ENCODE measurements around the gene SLC16A3. TPM values are rescaled to one million over a fixed set of nuclear protein-coding genes. Genes with fewer than 3 reads are reported as not detected.

The SLC16A3 gene
- total RNA-seq, 1 donor from 2014 or later = 162 TPM

DNA sequence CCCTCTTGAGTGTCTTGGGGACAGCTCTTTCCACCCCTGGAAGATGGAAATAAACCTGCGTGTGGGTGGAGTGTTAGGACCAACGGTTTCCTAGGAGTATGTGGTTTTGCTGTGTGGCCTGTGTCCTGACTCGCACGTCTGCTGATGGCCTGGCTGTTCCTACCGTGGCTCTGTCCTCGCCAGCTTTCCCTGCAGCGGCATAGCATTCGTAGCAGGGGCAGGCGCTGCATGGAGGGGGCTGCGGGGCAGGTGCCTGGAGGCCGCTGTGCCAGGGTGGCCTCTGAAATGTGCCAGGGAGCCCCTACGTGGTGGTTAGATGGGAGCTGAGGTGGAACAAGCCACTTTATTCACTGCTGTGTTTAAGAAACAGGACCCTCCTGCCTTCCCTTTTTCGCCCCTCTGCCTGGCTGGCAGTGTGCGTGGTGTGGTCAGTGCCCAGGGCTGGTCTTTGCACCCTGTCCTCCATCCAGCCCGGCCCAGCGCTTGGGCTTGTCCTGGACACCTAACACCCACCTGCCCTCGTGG is 10.6 kb downstream of the SLC16A3 start:
- Mint-ChIP-seq H3K36me3 (ENCODE audit: low read depth) (peaks cover 41% of the 10 kb centered on the region), H3K4me3 (no peak overlapping the region), H3K27ac (peak overlapping the region; percentile 29), H3K4me1 (peaks cover 34% of the 10 kb centered on the region), H3K9me3 (no peaks in the 10 kb centered on the region), H3K27me3 (no peaks in the 10 kb centered on the region)
- no peak for DNase-seq
- intact Hi-C loops (cut with micrococcal nuclease) = loop anchor here (5.0 to 10.0 kb wide), 3 partner anchors 33 to 215 kb away; partner anchors contain the start of genes CSNK1D, CYBC1, HEXD and NARF

DNA sequence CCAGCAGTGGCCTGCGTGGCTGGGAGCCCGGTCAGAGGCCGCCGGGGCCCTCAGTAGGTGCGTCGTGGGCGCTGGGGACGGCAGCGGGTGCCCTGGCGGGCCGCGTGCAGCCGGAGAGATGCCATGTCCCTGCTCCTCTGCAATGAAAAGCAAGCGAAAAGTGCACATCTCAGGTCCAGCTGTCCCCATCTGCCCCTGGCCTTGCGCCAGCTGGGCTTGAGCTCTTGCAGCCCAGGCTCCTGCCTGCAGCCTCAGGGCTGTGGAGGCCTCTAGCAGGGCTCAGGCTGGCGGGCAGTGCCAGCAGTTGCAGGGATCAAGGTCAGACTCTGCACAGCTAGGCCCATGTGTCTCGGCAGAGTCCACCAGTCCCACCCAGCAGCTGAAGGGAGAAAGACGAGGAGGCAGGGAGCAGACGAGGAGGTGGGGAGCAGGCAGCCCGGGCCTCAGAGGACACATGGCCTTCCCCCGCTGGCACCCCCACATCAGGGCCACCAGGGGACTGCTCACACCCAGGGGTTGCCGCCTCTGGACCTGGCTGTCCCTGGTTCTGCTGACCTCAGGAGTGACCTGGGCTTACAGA is 11.2 kb downstream of the SLC16A3 start:
- DNase-seq = no peak
- intact Hi-C loops (cut with micrococcal nuclease) = loop anchor here (5.0 to 10.0 kb wide), 3 partner anchors 32 to 215 kb away; partner anchors contain the start of genes CSNK1D, CYBC1, HEXD and NARF
- no peak overlapping the region for H3K4me3 Mint-ChIP-seq
- H3K4me1 Mint-ChIP-seq = peaks cover 34% of the 10 kb centered on the region
- H3K27me3 Mint-ChIP-seq = no peaks in the 10 kb centered on the region
- H3K9me3 Mint-ChIP-seq = no peaks in the 10 kb centered on the region
- peak overlapping the region; percentile 87 for H3K27ac Mint-ChIP-seq
- peaks cover 44% of the 10 kb centered on the region for H3K36me3 Mint-ChIP-seq (ENCODE audit: low read depth)

DNA sequence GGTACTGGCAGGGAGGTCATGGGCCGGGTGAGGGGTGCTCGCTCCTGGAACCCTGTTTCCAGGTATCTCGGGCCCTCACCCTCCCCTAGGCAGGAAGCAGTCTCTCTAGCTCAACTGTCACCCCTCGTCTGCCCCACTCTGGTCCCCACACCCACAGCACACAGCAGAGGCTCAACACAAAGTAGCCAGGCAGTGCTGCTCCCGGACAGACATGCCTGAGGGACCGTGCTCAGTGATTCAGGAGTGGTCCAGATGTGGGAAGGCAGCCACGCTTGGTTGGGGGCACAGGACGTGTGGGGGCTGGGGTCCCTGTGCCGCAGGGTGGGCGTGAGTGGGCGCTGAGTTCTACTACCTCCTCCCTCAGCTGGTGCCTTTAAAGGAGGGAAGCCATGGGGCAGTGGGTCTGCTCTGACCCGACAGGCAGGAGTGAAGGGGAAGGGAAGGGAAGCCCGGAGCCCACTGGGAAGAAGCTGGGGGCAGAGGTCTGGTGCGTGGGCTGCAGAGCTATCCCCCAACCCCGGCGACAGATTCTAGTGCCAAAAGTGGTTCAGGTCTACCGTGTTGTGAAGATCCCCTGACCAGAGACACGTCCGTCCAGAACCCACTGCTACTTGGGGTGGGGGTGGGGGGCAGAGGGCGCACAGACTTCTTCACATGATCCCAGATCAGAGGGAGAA is 11.8 kb downstream of the SLC16A3 start:
- no peaks in the 10 kb centered on the region for H3K27me3 Mint-ChIP-seq
- peaks cover 48% of the 10 kb centered on the region for H3K36me3 Mint-ChIP-seq (ENCODE audit: low read depth)
- DNase-seq = no peak
- H3K4me3 Mint-ChIP-seq = peak overlapping the region; percentile 23
- H3K9me3 Mint-ChIP-seq = no peaks in the 10 kb centered on the region
- H3K4me1 Mint-ChIP-seq = peaks cover 33% of the 10 kb centered on the region
- H3K27ac Mint-ChIP-seq = peak overlapping the region; percentile 87
- intact Hi-C loops (cut with micrococcal nuclease) = no loop called here

DNA sequence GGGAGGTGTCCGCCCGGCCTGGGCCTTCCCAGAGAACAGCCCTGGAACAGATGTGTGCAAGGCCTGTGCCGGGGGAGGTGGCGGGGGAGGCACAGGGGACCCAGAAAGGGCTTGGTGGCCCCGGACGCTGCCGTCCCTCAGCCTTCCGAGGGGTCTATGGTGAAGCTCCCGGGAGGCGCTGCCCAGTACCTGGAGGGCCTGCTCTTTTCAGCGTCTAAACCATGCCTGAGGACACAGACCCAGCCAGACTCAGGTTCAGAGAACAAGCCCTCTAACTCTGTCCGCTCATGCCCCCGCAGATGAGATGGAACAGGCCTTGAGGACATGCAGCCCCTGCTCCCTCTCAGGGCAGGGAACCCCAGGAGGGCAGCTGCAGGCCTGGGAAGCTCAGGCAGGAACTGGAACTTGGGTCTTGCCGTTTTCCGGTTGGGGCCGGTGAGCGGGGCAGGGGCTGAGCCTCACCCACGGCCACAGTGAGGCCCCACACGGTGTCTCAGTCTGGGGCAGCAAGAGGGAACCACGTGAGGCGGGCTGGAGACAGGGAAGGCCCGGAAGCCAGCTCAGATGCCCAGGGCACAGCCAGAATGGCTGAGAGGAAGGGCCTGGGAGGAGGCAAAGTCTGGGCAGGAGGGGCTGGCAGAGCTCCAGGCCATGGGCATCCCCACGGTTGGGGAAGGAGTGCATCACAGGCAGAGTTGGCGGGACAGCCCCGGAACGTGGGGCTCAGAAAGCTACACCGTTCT is 12.5 kb downstream of the SLC16A3 start:
- H3K4me1 Mint-ChIP-seq = peaks cover 27% of the 10 kb centered on the region
- DNase-seq = peak; percentile 65

DNA sequence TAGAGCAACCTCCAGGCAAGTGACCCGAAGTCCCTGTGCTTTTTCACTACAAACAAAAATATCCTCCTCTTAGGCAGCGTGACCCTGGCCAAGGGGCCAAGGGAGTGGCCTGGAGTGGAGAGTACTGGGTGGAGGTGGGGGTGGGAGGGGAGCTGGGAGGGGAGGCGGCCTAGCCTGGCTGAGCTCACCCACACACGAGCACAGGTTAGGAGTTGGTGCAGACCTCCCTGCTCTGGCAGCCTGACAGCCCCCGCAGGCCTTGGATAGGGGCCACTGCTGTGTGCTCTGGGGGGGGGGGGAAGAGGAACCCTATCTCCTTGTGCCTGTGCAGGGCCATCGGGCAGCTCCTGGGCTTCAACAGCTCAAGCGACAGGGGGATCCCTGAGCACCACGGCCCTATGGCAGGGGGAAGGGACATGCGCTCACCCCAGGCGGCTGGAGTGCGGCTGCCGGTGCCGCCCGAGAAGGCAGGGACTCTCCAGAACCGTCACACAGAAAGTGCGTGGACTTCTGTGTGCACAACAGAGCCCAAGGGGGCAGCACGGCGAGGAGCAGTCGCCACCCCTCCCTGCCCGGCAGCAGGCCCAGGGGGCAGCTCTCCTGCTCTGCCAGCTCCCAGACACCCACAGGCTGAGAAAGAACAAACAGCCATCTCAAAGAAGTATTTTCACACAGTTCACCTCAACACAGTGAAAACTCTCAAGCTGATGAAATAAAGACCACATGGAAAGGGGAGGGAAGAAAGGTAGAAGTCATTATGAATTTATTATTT is 13.3 kb downstream of the SLC16A3 start:
- intact Hi-C loops (cut with micrococcal nuclease) = no loop called here
- Mint-ChIP-seq H3K27ac (peak overlapping the region; percentile 77), H3K4me1 (peaks cover 29% of the 10 kb centered on the region), H3K27me3 (no peaks in the 10 kb centered on the region), H3K4me3 (no peak overlapping the region), H3K36me3 (ENCODE audit: low read depth) (peaks cover 51% of the 10 kb centered on the region), H3K9me3 (no peaks in the 10 kb centered on the region)
- DNase-seq = no peak

More for the DNA sequence above, 12.5 kb downstream of the SLC16A3 start:
- peaks cover 49% of the 10 kb centered on the region for H3K36me3 Mint-ChIP-seq (ENCODE audit: low read depth)
- H3K4me3 Mint-ChIP-seq = peak overlapping the region; percentile 23
- H3K27me3 Mint-ChIP-seq = no peaks in the 10 kb centered on the region
- intact Hi-C loops (cut with micrococcal nuclease) = no loop called here
- peak overlapping the region; percentile 77 for H3K27ac Mint-ChIP-seq
- no peaks in the 10 kb centered on the region for H3K9me3 Mint-ChIP-seq

DNA sequence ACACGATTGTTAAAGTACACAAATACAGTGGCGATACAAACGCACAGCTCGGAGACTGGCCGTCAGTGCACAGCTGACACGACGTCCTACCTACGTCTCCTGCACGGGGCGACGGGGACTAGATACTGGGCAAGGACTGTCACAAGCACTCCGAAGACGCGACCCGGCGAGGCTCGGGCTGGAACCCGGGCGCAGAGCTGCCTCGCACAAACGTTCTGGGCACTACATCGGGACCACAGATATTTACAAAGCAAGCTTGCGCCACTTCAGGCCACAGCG is 13.8 kb downstream of the SLC16A3 start:
- DNase-seq = no peak
- peak overlapping the region; percentile 11 for H3K27ac Mint-ChIP-seq
- H3K4me1 Mint-ChIP-seq = peaks cover 29% of the 10 kb centered on the region
- no peaks in the 10 kb centered on the region for H3K27me3 Mint-ChIP-seq
- peaks cover 50% of the 10 kb centered on the region for H3K36me3 Mint-ChIP-seq (ENCODE audit: low read depth)
- intact Hi-C loops (cut with micrococcal nuclease) = no loop called here
- no peak overlapping the region for H3K4me3 Mint-ChIP-seq
- no peaks in the 10 kb centered on the region for H3K9me3 Mint-ChIP-seq

DNA sequence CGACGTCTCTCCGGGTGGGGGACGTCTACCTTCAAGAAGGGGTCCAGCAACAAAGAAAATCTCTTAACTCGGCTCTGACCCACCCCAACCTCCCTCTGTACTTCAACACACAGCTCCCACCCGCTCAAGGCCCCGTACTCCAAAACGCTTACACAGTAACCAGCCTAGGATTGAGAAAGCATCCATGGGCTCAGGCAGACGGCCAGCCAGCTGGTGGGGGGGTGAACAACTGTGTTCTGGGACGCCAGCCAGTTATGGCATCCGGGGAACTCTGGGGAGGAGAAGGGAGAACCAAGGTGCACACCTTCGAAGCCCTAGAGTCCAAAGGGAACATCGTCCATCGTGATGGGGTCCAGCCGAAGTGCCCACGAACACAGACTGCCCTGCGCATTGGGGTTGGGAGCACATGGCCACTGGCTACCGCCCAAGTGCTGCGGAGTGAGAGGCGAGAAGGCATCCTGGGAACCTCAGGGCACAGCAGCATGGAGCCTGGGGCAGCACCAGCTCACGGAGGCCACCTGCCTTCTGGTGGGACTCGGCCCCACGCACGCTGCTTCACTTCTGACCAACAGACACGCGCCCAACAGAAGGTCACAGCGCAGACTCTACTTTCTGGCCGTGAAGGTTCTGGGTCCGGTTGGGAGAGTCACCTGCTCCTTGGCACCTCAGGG is 14.3 kb downstream of the SLC16A3 start:
- no peak for DNase-seq
- intact Hi-C loops (cut with micrococcal nuclease) = no loop called here
- Mint-ChIP-seq H3K27ac (no peak overlapping the region), H3K9me3 (no peaks in the 10 kb centered on the region), H3K4me3 (no peak overlapping the region), H3K4me1 (peaks cover 29% of the 10 kb centered on the region), H3K27me3 (no peaks in the 10 kb centered on the region), H3K36me3 (ENCODE audit: low read depth) (peaks cover 53% of the 10 kb centered on the region)

DNA sequence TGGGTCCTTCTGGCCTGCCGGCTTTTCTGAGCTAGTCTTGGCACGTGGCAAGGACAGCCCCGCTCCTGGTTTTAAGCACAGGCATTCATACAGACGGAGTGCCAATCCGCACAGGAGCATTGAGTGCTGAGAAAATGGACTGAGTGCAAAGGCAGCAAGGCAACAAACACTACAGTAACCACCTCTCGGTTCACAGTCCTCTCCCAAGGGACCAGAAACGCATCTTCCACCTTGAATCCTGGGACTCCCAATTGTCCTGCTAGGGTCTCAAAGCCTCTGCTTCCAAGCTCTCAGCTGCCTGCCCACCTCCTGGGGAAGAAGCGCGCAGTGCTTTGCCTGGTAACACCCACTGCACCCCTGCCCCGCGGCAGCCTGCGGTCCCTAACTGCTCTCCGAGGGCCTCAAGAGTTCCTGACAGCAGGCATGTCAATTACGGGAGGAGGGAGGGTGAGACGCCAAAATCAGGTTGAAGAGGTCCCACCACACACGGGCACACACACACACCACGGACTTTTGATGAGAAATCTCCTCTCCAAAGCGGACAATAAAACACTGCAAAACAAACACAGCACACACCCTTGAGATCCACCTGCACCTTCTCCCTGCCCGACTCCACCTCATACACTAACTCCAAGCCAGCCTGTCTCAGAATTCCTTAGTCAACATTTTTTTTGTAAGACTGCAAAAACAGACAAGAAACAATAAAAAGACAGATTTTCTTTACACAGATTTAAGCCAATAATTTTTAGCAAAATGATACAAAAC is 15.0 kb downstream of the SLC16A3 start:
- Mint-ChIP-seq H3K4me3 (no peak overlapping the region), H3K27ac (peak overlapping the region; percentile 36), H3K4me1 (peaks cover 24% of the 10 kb centered on the region)

DNA sequence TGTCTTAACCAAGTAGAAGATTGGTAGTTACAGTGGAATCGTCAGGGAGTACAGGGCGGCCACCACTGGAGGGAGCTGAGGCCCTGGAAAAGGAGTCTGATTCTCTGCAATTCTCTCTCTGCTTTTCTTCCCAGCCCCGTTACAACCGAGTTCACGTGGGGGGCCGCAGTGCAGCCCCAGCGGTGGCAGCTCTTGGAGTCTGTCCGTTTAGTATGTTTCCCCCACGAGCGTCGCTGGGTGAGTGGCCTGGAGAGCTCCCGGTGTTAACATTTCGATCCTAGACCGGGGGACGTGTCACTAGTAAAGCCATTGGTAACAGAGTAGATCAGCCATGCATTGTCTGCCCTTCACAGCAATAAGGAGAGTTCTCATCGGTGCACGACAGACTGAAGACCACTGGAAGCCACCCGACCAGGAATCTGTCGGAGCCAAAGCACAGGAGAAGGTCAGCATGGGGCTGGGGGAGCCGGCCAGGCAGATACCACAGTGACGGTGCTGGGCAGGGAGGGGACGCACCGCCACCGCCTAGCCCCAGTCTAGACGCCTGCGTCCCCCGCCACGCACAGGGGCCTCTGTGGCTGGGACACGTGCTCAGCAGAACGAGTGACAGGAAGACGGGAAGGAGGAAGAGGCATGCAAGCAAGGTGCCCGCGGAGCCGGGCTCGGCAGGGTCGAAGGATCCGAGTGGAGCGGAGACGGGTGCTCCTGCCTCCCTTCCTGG is 15.7 kb downstream of the SLC16A3 start:
- no peaks in the 10 kb centered on the region for H3K27me3 Mint-ChIP-seq
- DNase-seq = peak; percentile 77
- intact Hi-C loops (cut with micrococcal nuclease) = loop anchor here (2.0 kb wide), 1 partner anchor 76 kb away; no protein-coding TSS in a partner anchor
- H3K4me1 Mint-ChIP-seq = peaks cover 21% of the 10 kb centered on the region
- peaks cover 55% of the 10 kb centered on the region for H3K36me3 Mint-ChIP-seq (ENCODE audit: low read depth)
- no peak overlapping the region for H3K4me3 Mint-ChIP-seq
- H3K27ac Mint-ChIP-seq = peak overlapping the region; percentile 36
- no peaks in the 10 kb centered on the region for H3K9me3 Mint-ChIP-seq

More for the DNA sequence above, 15.0 kb downstream of the SLC16A3 start:
- H3K36me3 Mint-ChIP-seq (ENCODE audit: low read depth) = peaks cover 54% of the 10 kb centered on the region
- intact Hi-C loops (cut with micrococcal nuclease) = loop anchor here (2.0 kb wide), 1 partner anchor 77 kb away; no protein-coding TSS in a partner anchor
- H3K27me3 Mint-ChIP-seq = no peaks in the 10 kb centered on the region
- no peak for DNase-seq
- no peaks in the 10 kb centered on the region for H3K9me3 Mint-ChIP-seq

DNA sequence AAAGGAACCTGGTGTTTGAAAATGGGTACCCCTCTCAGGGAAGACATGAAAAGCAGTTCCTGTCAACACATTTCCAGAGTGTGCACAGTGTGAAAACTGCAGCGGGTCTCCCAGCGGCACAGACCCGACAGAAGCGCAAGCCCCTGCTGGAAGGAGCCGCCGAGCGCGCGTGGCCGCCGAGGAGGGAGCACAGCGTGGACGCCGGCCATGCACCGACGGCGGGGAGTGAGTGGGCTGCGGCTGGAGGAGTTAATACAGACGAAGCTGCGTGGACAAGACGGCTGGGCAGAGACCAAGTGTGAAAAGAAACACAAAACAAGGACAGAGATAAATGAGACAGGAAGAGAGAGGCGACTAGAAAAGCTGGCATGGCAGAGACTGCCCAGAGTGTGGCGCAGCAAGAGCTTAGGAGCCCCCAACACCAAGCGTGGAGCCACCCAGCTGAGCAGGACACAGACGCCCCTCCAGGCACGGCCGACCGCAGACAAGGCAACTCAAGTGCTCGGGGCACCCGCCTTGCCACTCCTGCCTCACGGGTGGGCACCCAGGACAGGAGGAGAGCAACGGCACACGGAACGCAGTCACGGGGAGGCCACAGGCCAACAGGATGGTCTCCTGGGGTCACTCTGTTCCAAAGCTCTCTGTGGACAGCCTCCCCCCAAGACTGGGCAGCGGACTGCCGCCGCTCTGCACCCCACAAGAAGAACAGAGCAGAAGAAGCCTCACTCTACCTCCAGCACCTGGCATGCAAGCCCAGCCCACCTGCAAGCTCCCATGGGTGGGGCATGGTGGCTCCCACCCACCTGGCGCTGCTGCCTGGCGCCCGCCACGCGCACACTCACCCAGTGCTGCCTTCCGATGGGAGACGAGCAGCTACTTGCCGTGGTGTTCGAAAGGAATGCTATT is 16.5 kb downstream of the SLC16A3 start:
- peaks cover 18% of the 10 kb centered on the region for H3K4me1 Mint-ChIP-seq
- H3K4me3 Mint-ChIP-seq = no peak overlapping the region
- H3K27me3 Mint-ChIP-seq = no peaks in the 10 kb centered on the region
- intact Hi-C loops (cut with micrococcal nuclease) = loop anchor here (2.0 kb wide), 1 partner anchor 75 kb away; no protein-coding TSS in a partner anchor
- H3K36me3 Mint-ChIP-seq (ENCODE audit: low read depth) = peaks cover 57% of the 10 kb centered on the region
- no peak for DNase-seq
- H3K27ac Mint-ChIP-seq = no peak overlapping the region
- no peaks in the 10 kb centered on the region for H3K9me3 Mint-ChIP-seq

DNA sequence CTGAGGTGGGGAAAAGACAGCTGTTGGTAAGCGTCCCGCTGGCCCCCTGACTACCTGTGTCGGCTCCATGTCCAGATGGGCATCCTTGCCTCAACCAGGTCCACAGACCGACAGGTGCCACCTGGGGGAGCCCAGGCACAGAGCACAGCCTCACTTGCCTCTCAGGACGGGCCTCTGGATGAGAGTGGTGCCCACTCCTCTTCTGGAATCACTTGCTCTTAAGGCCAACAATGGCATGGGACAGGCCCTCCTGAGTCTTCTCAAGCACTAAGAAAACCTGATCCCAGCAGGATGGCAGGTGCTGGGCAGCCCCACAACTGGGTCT is 17.2 kb downstream of the SLC16A3 start:
- intact Hi-C loops (cut with micrococcal nuclease) = no loop called here
- no peak for DNase-seq
- Mint-ChIP-seq H3K4me1 (peaks cover 14% of the 10 kb centered on the region), H3K9me3 (no peaks in the 10 kb centered on the region), H3K4me3 (no peak overlapping the region), H3K27ac (peak overlapping the region; percentile 20), H3K36me3 (ENCODE audit: low read depth) (peaks cover 57% of the 10 kb centered on the region), H3K27me3 (no peaks in the 10 kb centered on the region)
